ENCODE measurements around the gene NLRC3. TPM values are rescaled to one million over a fixed set of nuclear protein-coding genes. Genes with fewer than 3 reads are reported as not detected.

Gene NLRC3, protein sequence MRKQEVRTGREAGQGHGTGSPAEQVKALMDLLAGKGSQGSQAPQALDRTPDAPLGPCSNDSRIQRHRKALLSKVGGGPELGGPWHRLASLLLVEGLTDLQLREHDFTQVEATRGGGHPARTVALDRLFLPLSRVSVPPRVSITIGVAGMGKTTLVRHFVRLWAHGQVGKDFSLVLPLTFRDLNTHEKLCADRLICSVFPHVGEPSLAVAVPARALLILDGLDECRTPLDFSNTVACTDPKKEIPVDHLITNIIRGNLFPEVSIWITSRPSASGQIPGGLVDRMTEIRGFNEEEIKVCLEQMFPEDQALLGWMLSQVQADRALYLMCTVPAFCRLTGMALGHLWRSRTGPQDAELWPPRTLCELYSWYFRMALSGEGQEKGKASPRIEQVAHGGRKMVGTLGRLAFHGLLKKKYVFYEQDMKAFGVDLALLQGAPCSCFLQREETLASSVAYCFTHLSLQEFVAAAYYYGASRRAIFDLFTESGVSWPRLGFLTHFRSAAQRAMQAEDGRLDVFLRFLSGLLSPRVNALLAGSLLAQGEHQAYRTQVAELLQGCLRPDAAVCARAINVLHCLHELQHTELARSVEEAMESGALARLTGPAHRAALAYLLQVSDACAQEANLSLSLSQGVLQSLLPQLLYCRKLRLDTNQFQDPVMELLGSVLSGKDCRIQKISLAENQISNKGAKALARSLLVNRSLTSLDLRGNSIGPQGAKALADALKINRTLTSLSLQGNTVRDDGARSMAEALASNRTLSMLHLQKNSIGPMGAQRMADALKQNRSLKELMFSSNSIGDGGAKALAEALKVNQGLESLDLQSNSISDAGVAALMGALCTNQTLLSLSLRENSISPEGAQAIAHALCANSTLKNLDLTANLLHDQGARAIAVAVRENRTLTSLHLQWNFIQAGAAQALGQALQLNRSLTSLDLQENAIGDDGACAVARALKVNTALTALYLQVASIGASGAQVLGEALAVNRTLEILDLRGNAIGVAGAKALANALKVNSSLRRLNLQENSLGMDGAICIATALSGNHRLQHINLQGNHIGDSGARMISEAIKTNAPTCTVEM
- 1 to 10 TPM in 1 of 7 donors, under 1 TPM in 6; 0.10 to 1.3 (median 0.23) TPM for total RNA-seq
- under 1 TPM; 0.17 to 0.77 TPM for polyA plus RNA-seq
- long read RNA-seq, donor 1, partial matches to known transcripts = 0 of 4 reads
- long read RNA-seq, donor 1, other reads (novel, unspliced or antisense) = 4 of 4 reads
- long read RNA-seq, donor 2 = 0 reads
- long read RNA-seq, donor 3, partial matches to known transcripts = 0 of 1 reads
- long read RNA-seq, donor 3, other reads (novel, unspliced or antisense) = 1 of 1 reads

DNA sequence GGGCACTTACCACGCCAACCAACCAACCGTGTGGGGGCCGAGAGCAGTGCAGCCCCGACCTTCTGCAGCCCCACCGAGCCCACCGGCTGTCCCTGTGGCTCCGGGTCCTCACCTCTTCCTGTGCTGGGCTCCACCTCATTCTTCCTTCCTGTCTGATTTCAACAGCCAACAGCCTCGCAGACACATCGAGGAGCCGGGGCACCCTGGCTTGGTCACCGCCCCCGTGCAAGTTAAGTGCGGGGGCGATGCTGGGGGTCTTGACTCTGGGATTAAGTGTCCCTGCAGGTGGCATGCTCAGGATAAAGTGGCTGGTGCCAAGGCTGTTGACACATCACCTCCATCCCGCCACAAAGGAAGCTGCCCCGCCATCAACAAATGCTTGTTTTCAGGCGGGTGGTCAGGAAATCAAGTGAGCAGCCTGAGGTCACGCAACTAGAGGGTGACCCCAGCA, at the start of gene NLRC3:
Gene NLRC3, minus strand, starts transcription at position 102 of the 451 bp plus-strand sequence. CDS start 12,367 bp downstream, outside the sequence.
- intact Hi-C loops (cut with DNase I) = no loop called here
- H3K4me1 ChIP-seq (ENCODE audit: insufficient read depth) = no peaks in the 10 kb centered on the region
- H3K27me3 ChIP-seq = no peaks in the 10 kb centered on the region
- H3K27ac ChIP-seq = no peak within 1 kb of the TSS
- no peak for DNase-seq
- 38 to 62% (median 42%) methylated on average over 18 of the region's 18 CpGs for WGBS, 3 donors
- H3K9me3 ChIP-seq = no peaks in the 10 kb centered on the region
- TF ChIP-seq, protein P1, sequence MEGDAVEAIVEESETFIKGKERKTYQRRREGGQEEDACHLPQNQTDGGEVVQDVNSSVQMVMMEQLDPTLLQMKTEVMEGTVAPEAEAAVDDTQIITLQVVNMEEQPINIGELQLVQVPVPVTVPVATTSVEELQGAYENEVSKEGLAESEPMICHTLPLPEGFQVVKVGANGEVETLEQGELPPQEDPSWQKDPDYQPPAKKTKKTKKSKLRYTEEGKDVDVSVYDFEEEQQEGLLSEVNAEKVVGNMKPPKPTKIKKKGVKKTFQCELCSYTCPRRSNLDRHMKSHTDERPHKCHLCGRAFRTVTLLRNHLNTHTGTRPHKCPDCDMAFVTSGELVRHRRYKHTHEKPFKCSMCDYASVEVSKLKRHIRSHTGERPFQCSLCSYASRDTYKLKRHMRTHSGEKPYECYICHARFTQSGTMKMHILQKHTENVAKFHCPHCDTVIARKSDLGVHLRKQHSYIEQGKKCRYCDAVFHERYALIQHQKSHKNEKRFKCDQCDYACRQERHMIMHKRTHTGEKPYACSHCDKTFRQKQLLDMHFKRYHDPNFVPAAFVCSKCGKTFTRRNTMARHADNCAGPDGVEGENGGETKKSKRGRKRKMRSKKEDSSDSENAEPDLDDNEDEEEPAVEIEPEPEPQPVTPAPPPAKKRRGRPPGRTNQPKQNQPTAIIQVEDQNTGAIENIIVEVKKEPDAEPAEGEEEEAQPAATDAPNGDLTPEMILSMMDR (IDR thresholded peaks at IDR 0.05) = no peak
- TF ChIP-seq POLR2A (IDR thresholded peaks at IDR 0.05) = no peak
- no peak for TF ChIP-seq EP300 (IDR thresholded peaks at IDR 0.05)
- no peaks in the 10 kb centered on the region for H3K36me3 ChIP-seq
- no peak within 1 kb of the TSS for H3K4me3 ChIP-seq

DNA sequence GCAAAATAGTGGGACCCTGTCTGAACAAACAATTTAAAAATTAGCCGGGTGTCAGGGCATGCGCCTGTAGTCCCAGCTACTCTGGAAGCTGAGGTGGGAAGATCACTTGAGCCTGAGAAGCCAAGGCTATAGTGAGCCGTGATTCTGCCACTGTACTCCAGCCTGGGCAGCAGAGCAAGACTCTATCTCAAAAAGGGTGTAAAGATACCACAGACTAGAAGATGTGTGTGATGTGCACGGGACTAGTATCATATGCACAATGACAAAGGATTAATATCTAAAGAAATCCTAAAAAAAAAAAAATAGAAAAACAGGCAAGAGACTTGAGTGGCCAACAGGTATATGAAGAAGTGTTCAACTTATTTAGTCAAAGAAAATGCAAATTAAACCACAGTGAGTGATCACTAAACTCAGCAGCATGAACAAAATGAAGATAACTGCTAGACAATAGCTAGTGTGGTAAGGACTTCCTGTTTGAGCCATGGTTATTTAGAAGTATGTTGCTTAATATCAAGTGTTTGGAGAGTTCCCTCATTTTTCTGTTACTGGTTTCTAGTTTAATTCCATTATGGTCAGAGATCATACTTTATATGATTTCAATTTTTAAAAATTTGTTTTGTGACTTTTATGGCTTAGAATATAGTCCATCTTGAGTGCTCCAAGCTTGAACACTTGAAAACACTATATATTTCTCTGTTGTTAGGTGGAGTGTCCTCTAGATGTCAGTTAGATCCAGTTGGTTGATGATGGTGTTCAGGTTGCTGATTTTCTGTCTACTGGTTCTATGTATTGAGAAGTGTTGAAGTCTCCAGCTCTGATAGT, 48.9 kb upstream of the NLRC3 start:
- DNase-seq = no peak
- intact Hi-C loops (cut with DNase I) = no loop called here
- 85 to 87% (median 87%) methylated on average over 4 of the region's 4 CpGs for WGBS, 3 donors

DNA sequence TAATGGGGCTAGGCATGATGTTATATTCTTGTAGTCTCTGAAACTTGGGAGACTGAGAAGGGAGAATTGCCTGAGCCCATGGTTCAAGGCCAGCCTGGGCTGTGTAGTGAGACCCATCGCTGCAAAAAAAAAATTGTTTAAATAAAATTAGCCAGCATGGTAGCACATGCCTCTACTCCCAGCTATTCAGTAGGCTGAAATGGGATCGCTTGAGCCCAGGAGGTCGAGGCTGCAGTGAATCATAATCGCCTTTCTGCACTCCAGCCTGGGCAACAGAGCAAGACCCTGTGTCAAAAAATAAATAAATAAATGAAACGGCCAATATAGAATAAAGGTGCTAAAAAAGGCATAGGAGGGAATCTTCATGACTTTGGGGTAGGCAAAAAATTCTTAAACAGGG, 48.1 kb upstream of the NLRC3 start:
- Histone ChIP-seq H3K4me1 (ENCODE audit: insufficient read depth) (no peaks in the 10 kb centered on the region), H3K27ac (no peak overlapping the region), H3K27me3 (no peaks in the 10 kb centered on the region), H3K4me3 (no peak overlapping the region), H3K9me3 (no peaks in the 10 kb centered on the region), H3K36me3 (no peaks in the 10 kb centered on the region)
- DNase-seq = peak in 1 of 5 donors; percentile 0
- 82 to 94% (median 84%) methylated on average over 5 of the region's 5 CpGs for WGBS, 3 donors
- TF ChIP-seq, protein P1 (IDR thresholded peaks at IDR 0.05) = no peak
- TF ChIP-seq POLR2A (IDR thresholded peaks at IDR 0.05) = no peak
- TF ChIP-seq EP300 (IDR thresholded peaks at IDR 0.05) = no peak
- intact Hi-C loops (cut with DNase I) = no loop called here

More for the DNA sequence above, 48.9 kb upstream of the NLRC3 start:
- no peaks in the 10 kb centered on the region for H3K9me3 ChIP-seq
- no peaks in the 10 kb centered on the region for H3K4me1 ChIP-seq (ENCODE audit: insufficient read depth)
- TF ChIP-seq EP300 (IDR thresholded peaks at IDR 0.05) (no peak), POLR2A (IDR thresholded peaks at IDR 0.05) (no peak)
- TF ChIP-seq, protein P1 (IDR thresholded peaks at IDR 0.05) = no peak
- no peak overlapping the region for H3K4me3 ChIP-seq
- no peak overlapping the region for H3K27ac ChIP-seq
- no peaks in the 10 kb centered on the region for H3K27me3 ChIP-seq
- no peaks in the 10 kb centered on the region for H3K36me3 ChIP-seq
